HepG2 (cell line): ENCODE results near the gene PPP2R2C. TPM values are rescaled to one million over a fixed set of nuclear protein-coding genes. Genes with fewer than 3 reads are reported as not detected.

ENCODE experiments used
- HIC2 ChIP-seq: sonication (generic); formaldehyde crosslinking; IDR thresholded peaks from 2 replicates; pipeline ENCODE4 v1.9.0; 2022; ENCODE audit warnings: low read depth, missing genetic modification reagents
- HMGXB3 ChIP-seq: sonication (generic); formaldehyde crosslinking; IDR thresholded peaks from 2 replicates; pipeline ENCODE4 v1.4.0; 2020; ENCODE audit warnings: missing genetic modification reagents, borderline replicate concordance
- KIAA2018 ChIP-seq: sonication (generic); formaldehyde crosslinking; IDR thresholded peaks from 2 replicates; pipeline ENCODE4 v1.5.0; 2020; ENCODE audit warnings: mild to moderate bottlenecking, missing genetic modification reagents, borderline replicate concordance
- NCOA5 ChIP-seq: sonication (generic); formaldehyde crosslinking; IDR thresholded peaks from 2 replicates; pipeline ENCODE4 v1.4.0; 2020; ENCODE audit warnings: missing genetic modification reagents
- NFIC ChIP-seq: IDR thresholded peaks from 2 replicates; pipeline ENCODE4 v1.6.1; 2012; ENCODE audit warnings: mild to moderate bottlenecking, low read length, inconsistent platforms
- RNF219 ChIP-seq: sonication (generic); formaldehyde crosslinking; IDR thresholded peaks from 2 replicates; pipeline ENCODE4 v1.5.0; 2020; ENCODE audit warnings: mild to moderate bottlenecking, missing genetic modification reagents
- TEAD3 ChIP-seq: optimal IDR thresholded peaks from 2 replicates; pipeline ENCODE3; 2016; ENCODE audit warnings: borderline replicate concordance
- ZKSCAN8 ChIP-seq: IDR thresholded peaks from 2 replicates; pipeline ENCODE4 v1.6.1; 2016; ENCODE audit warnings: borderline replicate concordance, missing genetic modification reagents, missing compliant biosample characterization
- ZNF333 ChIP-seq: sonication (generic); formaldehyde crosslinking; IDR thresholded peaks from 2 replicates; pipeline ENCODE4 v1.4.0; 2020; ENCODE audit warnings: mild to moderate bottlenecking, missing genetic modification reagents, borderline replicate concordance
- ZNF720 ChIP-seq: sonication (generic); formaldehyde crosslinking; IDR thresholded peaks from 2 replicates; pipeline ENCODE4 v1.4.0; 2020; ENCODE audit warnings: missing genetic modification reagents
- polyA plus RNA-seq, 8 experiments: library from polyadenylated mRNA; depleted of rRNA in 3 of 8; stranded (reverse) in 7 of 8; unstranded in 1 of 8; fragments of >200 nt; fragmentation: Illumina TruSeq in 4 of 8; extraction: Trizol in 4 of 8; gene quantifications; 2 replicates each; pipeline versions ENCODE4 v1.2.1 to v1.2.3, GENCODE V29; 2011 to 2016; ENCODE audit warnings: low read depth in 4 of 8, missing spikeins in 1 of 8, mixed read lengths in 1 of 8; ENCODE audit not compliant: insufficient read depth in 1 of 8
- total RNA-seq, 5 experiments: library from RNA; depleted of rRNA; stranded (reverse); fragments of >200 nt; fragmentation: Illumina TruSeq; extraction: Trizol; gene quantifications; 2 replicates each; pipeline ENCODE4 v1.2.3, GENCODE V29; 2016; ENCODE audit warnings: low read depth in 1 of 5

PPP2R2C gene
- total and polyA plus RNA-seq, 2 of the 13 experiments (the other 11 are each of a cell fraction or from before 2014, with no cell fraction given) = 0.60 to 8.6 TPM

- TF ChIP-seq KIAA2018 (CRISPR knock-in tag) (no peak), NCOA5 (no peak), HMGXB3 (CRISPR knock-in tag) (no peak), HIC2 (no peak), RNF219 (CRISPR knock-in tag) (no peak), NFIC (no peak), ZKSCAN8 (no peak), TEAD3 (CRISPR knock-in tag) (peak; percentile 33), ZNF333 (CRISPR knock-in tag) (no peak), ZNF720 (CRISPR knock-in tag) (no peak)
These were observed 149.4 kb downstream of the PPP2R2C start (continued) for GRCh38 chr4:6322761-6323566.
